GM21447 (cell line): ENCODE measurements around the gene SPON1.
"Not testable (repeated sequence)": the region's sequence is repeated elsewhere in the genome, so short reads cannot be mapped to it uniquely, and the experiment has no call there.

Source experiments
- ATAC-seq: cut with Tn5 transposase; IDR thresholded peaks from one replicate; pipeline ENCODE4 v1.9.1; 2021; ENCODE audit not compliant: unreplicated experiment

The SPON1 gene

GRCh38 chr11:14075118-14076078, 112.9 kb downstream of the SPON1 start:
- ATAC-seq = no peak

- no peak for ATAC-seq
These were observed 116.5 kb downstream of the SPON1 start for GRCh38 chr11:14079011-14079410.

DNA sequence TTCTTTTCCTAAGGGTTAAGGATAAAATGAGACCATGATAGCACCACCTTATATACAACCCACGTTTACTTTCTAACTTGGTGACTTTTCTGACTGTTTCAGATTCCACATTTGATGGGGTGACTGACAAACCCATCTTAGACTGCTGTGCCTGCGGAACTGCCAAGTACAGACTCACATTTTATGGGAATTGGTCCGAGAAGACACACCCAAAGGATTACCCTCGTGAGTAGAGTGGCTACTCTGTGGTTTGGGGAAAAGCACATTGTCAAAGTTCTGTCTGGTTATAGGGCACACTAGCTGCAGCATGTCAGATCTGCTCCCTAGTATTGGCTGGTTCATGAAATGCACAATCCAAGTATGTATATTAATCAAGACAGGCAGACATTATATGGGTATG, 117.3 kb downstream of the SPON1 start:
- no peak for ATAC-seq

- ATAC-seq = no peak
These were observed 119.2 kb downstream of the SPON1 start for GRCh38 chr11:14081581-14082231.

DNA sequence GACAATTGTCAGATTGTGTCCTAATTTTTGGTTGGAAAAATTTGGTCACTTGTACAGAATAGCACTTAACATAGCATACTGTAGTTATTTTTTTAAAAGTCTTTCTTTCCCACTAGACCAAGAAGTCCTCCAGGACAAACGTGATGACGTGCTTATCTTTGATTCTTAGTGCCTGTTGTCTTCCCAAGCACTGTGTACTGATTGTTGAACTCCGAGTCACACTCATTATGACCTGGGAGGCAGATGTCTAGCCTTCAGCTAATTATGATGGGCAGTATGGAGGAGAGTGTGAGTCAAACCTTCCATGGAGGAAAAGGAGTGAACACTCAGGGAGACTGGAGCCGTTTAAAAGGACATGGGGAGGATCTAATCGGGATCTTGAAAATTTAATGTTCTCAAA, 119.8 kb downstream of the SPON1 start:
- ATAC-seq = no peak

GRCh38 chr11:14088861-14089260, 126.3 kb downstream of the SPON1 start:
- not testable (repeated sequence) for ATAC-seq

DNA sequence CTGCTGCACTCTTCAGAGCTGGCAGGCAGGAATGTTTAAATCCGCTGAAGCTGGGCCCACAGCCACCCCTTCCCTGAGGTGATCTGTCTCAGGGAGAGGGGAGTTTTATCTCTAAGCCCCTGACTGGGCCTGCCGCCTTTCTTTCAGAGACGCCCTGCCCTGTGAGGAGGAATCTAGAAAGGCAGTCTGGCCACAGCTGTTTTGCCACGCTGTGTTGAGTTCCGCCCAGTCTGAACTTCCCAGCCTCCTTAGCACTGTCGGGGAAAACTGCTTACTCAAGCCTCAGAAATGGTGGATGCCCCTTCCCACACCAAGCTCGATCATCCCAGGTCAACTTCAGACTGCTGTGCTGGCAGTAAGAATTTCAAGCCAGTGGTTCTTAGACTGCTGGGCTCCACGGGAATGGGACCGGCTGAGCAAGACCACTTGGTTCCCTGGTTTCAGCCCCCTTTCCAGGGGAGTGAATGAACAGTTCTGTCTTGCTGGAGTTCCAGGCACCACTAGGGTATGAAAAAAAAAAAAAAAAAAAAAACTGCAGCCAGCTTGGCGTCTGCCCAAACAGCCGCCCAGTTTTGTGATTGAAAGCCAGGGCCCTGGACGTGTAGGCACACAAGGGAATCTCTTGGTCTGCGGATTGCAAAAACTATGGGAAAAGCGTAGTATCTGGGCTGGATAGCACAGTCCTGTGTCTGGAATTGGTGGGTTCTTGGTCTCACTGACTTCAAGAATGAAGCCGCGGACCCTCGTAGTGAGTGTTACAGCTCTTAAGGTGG, 127.4 kb downstream of the SPON1 start:
- ATAC-seq = no peak

DNA sequence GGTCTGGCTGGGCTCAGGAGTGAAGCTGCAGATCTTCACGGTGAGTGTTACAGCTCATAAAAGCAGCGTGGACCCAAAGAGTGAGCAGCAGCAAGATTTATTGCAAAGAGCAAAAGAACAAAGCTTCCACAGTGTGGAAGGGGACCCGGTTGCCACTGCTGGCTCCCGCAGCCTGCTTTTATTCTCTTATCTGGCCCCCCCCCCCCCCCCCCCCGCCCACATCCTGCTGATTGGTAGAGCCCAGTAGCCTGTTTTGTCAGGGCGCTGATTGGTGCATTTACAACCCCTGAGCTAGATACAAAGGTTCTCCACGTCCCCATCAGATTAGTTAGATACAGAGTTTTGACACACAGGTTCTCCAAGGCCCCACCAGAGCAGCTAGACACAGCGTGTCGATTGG, 128.1 kb downstream of the SPON1 start:
- ATAC-seq = not testable (repeated sequence)

DNA sequence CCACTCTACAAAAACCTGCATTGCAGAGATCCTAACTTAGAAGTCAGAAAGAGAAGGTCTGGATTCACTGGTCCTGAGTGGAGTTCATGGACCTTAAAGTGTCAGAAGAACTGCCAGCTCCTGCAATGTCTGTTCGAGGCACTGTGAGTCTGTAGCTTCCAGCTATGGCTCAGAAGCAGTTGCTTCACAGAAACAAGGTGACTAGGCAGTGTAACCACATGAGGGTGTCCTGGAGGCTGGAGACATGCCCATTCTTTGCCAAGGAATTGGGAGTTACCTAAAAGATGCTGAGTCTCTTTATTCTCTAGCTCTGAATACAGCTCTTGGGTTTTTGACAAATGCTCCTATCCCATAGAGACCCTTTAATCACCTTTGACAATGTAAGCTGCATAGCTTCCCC, 130.5 kb downstream of the SPON1 start:
- ATAC-seq = no peak

DNA sequence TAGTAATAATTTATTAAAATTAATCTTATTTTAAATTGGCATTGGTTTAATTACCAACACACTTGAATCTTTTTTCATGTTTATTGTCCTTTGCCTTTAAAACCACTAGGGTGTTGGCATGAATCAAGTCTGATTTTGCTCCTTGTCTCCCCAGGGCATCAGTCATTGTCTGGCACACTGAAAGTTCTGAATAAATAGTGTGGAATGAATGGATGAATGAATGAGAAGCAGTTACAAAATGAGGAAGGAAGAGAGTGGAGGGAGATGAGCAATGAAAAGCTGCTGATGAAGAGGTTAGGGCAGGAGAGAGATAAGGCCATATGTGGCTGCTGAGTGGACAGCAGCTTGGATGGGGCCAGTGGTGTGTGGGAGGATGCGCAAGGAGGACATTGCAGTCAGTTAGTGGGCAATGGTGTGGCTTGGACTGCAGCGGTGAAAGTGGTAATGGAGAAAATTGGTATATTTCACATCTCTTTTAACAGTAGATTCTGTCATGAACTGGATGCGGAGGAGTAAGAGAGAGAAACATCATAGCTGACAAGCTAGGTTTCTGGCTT, 132.0 kb downstream of the SPON1 start:
- ATAC-seq = no peak

DNA sequence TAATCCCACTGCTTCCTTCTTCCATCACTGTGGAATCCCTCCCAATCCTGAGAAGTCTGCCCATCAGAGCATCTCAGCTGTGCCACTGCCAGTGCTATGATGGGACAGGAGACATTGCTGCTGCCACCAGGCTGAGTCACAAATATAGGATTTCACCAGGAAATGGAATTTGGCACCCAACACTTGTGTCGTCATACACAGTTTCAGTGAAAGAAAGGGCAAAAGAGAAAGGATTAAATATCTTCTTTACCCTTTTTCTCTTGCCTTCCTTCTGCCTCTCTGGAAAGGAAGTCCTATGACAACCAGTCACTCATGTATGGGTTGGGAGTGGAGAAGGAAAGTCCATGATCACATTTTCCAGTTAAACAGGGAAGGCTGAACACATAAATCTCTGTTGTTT, 133.4 kb downstream of the SPON1 start:
- ATAC-seq = no peak

GRCh38 chr11:14096606-14097005, 134.1 kb downstream of the SPON1 start:
- ATAC-seq = no peak

- no peak for ATAC-seq
These were observed 138.9 kb downstream of the SPON1 start for GRCh38 chr11:14101388-14101787.

DNA sequence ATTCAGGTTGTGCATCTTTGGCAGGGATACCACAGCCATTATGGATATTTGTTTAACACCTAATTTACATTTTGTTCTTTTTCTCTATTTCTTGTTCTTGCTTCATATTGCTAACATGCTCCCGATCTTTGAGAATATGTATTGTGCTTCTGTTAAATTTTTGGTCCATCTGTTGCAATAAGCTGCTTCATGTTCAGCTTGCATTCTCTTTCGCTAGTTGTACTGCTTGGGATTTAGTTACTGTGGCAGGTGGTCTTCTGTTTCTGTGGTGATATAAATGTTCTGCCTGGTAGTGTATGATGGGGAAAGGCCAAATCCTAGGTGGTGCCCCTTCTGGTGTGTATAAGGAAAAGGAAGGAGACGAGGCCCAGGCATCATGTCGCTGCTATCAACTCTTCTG, 140.2 kb downstream of the SPON1 start:
- no peak for ATAC-seq

DNA sequence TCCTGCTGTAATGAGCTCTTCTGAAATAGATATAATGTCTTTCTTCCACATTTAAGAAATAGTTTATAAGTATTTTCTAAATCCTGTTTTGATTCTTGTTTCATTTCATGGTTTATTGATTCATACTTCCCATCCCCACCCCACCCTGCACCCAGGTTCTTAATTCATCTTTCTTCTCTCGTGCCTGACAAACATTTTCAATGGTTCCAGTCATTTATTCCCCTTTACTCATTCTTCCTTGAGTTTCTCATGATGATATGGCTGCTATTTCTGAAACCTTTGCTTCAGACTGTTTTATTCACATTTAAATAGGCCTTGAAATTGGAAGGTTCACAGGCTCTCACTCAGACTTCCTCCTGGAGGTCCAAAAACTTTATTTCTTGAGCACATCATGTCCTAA, 142.9 kb downstream of the SPON1 start:
- no peak for ATAC-seq

GRCh38 chr11:14106303-14107049, 144.0 kb downstream of the SPON1 start:
- no peak for ATAC-seq

GRCh38 chr11:14107050-14107430, 144.5 kb downstream of the SPON1 start:
- ATAC-seq = no peak

DNA sequence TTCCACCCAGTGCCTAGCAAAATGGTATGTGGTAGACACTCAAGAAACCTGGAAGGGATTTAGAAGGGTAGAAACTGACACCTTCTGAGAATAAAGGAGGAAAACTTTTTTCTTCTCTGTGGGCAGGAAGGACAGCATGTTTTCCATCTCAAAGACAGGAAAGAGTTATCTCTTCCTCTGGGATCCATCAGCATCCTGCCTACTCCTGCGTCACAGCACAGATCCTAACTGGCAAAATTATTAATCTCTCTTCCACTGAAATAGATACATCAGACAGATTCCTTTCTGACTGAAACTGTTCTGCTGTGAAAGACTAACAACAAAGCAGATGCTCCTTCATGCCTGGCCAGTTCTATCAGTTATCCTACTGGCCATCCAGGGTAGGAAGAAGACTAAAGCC, 147.2 kb downstream of the SPON1 start:
- ATAC-seq = no peak

- no peak for ATAC-seq
These were observed 148.1 kb downstream of the SPON1 start for GRCh38 chr11:14110629-14111028.

- ATAC-seq = no peak
These were observed 149.0 kb downstream of the SPON1 start for GRCh38 chr11:14111496-14111895.

DNA sequence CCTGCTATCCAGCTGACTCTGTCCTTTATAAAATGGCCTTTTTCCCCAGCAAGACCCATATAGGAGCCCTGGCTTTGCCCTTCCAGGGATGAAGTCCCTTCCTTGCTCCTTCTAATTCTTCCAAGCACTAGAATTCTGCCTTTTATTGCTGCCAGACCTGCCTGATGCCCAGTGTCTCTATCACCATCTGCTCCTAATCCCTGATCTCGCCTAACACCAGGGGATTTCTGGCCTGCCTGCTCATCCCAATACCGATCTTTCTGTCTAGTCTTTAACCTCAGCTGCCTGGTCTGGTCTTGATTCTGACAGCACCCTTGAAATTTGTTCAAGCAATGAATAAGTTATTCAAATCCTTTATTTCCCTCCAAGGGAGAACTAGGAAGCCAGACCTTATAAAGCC, 150.2 kb downstream of the SPON1 start:
- ATAC-seq = no peak
